MCF 10A (cell line): ENCODE results near the gene ZNF423. TPM values are rescaled to one million over a fixed set of nuclear protein-coding genes. Genes with fewer than 3 reads are reported as not detected.

ENCODE experiments used
- BruUV-seq: library from RNA; stranded (reverse); fragments of 400-500 nt; replicated peaks from 2 replicates; lab custom pipeline; 2021; lab: Mats Ljungman, UMichigan
- CTCF ChIA-PET: fragments of 300-600 bp; sonication (Branson Sonifier 250); formaldehyde crosslinking; extraction: SDS; loops from one replicate; lab custom pipeline; 2021; ENCODE audit warnings: antibody characterized with exemption, inconsistent platforms; lab: Yijun Ruan, JAX
- POLR2A ChIA-PET: fragments of 300-600, 350-650 bp; sonication (Branson Sonifier 250); formaldehyde crosslinking; extraction: SDS; loops from one replicate; lab custom pipeline; 2020; ENCODE audit warnings: antibody characterized with exemption, inconsistent platforms; lab: Yijun Ruan, JAX
- DNase-seq: peaks from one replicate; pipeline ENCODE4 v3.0.0-alpha.2; 2018; ENCODE audit not compliant: unreplicated experiment
- H3K27ac Mint-ChIP-seq: one replicate; pipeline ENCODE4 v1.8.0; 2022; ENCODE audit warnings: mild to moderate bottlenecking, low read depth, mixed read lengths; ENCODE audit not compliant: unreplicated experiment
- H3K27me3 Mint-ChIP-seq: one replicate; pipeline ENCODE4 v1.8.0; 2022; ENCODE audit warnings: mixed read lengths; ENCODE audit not compliant: insufficient read depth, unreplicated experiment
- H3K36me3 Mint-ChIP-seq: one replicate; pipeline ENCODE4 v1.8.0; 2022; ENCODE audit warnings: mild to moderate bottlenecking, moderate library complexity, mixed read lengths; ENCODE audit not compliant: insufficient read depth, unreplicated experiment
- H3K4me1 Mint-ChIP-seq: one replicate; pipeline ENCODE4 v1.8.0; 2022; ENCODE audit warnings: mixed read lengths; ENCODE audit not compliant: insufficient read depth, unreplicated experiment
- H3K4me3 Mint-ChIP-seq: one replicate; pipeline ENCODE4 v1.8.0; 2022; ENCODE audit warnings: mild to moderate bottlenecking, moderate library complexity, mixed read lengths; ENCODE audit not compliant: unreplicated experiment
- H3K9me3 Mint-ChIP-seq: one replicate; pipeline ENCODE4 v1.8.0; 2022; ENCODE audit warnings: mixed read lengths; ENCODE audit not compliant: unreplicated experiment
- CTCF ChIP-seq: fragments of 200-600 bp; IDR thresholded peaks from one replicate; pipeline ENCODE4 v1.8.0; 2022; ENCODE audit warnings: antibody characterized with exemption, mild to moderate bottlenecking; ENCODE audit not compliant: unreplicated experiment
- intact Hi-C: fragments of 100-400 bp; cut with micrococcal nuclease; formaldehyde crosslinking; loops from 2 replicates; pipeline ENCODE4 v1.14.1; 2022
- total RNA-seq: library from RNA; stranded (reverse); gene quantifications from 2 replicates; pipeline ENCODE4 v1.2.3, GENCODE V29; 2022

Gene ZNF423
- total RNA-seq, 1 experiment from 2014 or later = not detected

- H3K4me1 Mint-ChIP-seq = no peaks in the 10 kb centered on the region
- TF ChIP-seq CTCF = no peak
- DNase-seq = no peak
- intact Hi-C loops = no loop called here
- no peaks in the 10 kb centered on the region for H3K9me3 Mint-ChIP-seq
- BruUV-seq = no TSS peak
- ChIA-PET CTCF (interaction anchor here (0.7 kb wide), 1 partner anchor 242 kb away, joined by 3 read pairs; no protein-coding TSS in a partner anchor), POLR2A (no interaction called here)
- no peak overlapping the region for H3K27ac Mint-ChIP-seq
- H3K4me3 Mint-ChIP-seq = no peak overlapping the region
- no peaks in the 10 kb centered on the region for H3K36me3 Mint-ChIP-seq
- H3K27me3 Mint-ChIP-seq = peaks cover 58% of the 10 kb centered on the region
Measured at GRCh38 chr16:49615576-49615975, 240.3 kb downstream of the ZNF423 start.

- CTCF ChIA-PET = interaction anchor here (0.6 kb wide), 1 partner anchor 770 kb away, joined by 3 read pairs; no protein-coding TSS in a partner anchor
- POLR2A ChIA-PET = interaction anchor here (0.8 kb wide), 1 partner anchor 32 kb away, joined by 3 read pairs; no protein-coding TSS in a partner anchor
- intact Hi-C loops = no loop called here
- Mint-ChIP-seq H3K36me3 (no peaks in the 10 kb centered on the region), H3K27ac (no peak overlapping the region), H3K4me3 (no peak overlapping the region), H3K4me1 (no peaks in the 10 kb centered on the region), H3K9me3 (no peaks in the 10 kb centered on the region), H3K27me3 (peaks cover 99% of the 10 kb centered on the region)
- no peak for DNase-seq
- TF ChIP-seq CTCF = no peak
- no TSS peak for BruUV-seq
Measured at GRCh38 chr16:49610983-49611382, 244.9 kb downstream of the ZNF423 start.

GRCh38 chr16:49608779-49609178, 247.1 kb downstream of the ZNF423 start:
- TF ChIP-seq CTCF = peak; percentile 15
- POLR2A ChIA-PET = interaction anchor here (0.7 kb wide), 1 partner anchor 47 kb away, joined by 3 read pairs; no protein-coding TSS in a partner anchor
- no peaks in the 10 kb centered on the region for H3K36me3 Mint-ChIP-seq

GRCh38 chr16:49608098-49608497, 247.8 kb downstream of the ZNF423 start:
- Mint-ChIP-seq H3K27ac (no peak overlapping the region), H3K4me1 (no peaks in the 10 kb centered on the region), H3K9me3 (no peaks in the 10 kb centered on the region), H3K27me3 (peaks cover 94% of the 10 kb centered on the region), H3K36me3 (no peaks in the 10 kb centered on the region), H3K4me3 (no peak overlapping the region)
- CTCF ChIA-PET = interaction anchor here (0.6 to 1.6 kb wide), 3 partner anchors 15 to 119 kb away, joined by 3 to 5 read pairs (median 3); no protein-coding TSS in a partner anchor
- TF ChIP-seq CTCF = no peak
- no TSS peak for BruUV-seq
- intact Hi-C loops = loop anchor here (5.0 kb wide), 2 partner anchors 149 to 249 kb away; partner anchors contain the start of gene ZNF423
- no peak for DNase-seq
- POLR2A ChIA-PET = no interaction called here

More at GRCh38 chr16:49608779-49609178, 247.1 kb downstream of the ZNF423 start:
- Mint-ChIP-seq H3K27ac (no peak overlapping the region), H3K9me3 (no peaks in the 10 kb centered on the region), H3K4me3 (no peak overlapping the region), H3K27me3 (peaks cover 99% of the 10 kb centered on the region), H3K4me1 (no peaks in the 10 kb centered on the region)
- intact Hi-C loops = loop anchor here (5.0 kb wide), 2 partner anchors 149 to 249 kb away; partner anchors contain the start of gene ZNF423
- no TSS peak for BruUV-seq
- no peak for DNase-seq
- CTCF ChIA-PET = interaction anchor here (0.6 to 1.2 kb wide), 2 partner anchors 16 to 120 kb away, joined by 3 read pairs; no protein-coding TSS in a partner anchor
